Thyroid gland (tissue), 4 donors: ENCODE measurements around the gene DTYMK.

Experiments used
- POLR2A ChIP-seq, 2 donors: fragments of 450-650 bp; IDR thresholded peaks; one replicate each; pipeline ENCODE4 v1.6.1; 2017; ENCODE audit warnings: antibody characterized with exemption in 2 of 2, mild to moderate bottlenecking in 2 of 2, moderate library complexity in 1 of 2
- TF ChIP-seq, protein P1 (sequence below), 6 experiments: fragments of 200-600 bp in 3 of 6; fragments of 450-650 bp in 3 of 6; sonication (generic) in 3 of 6; IDR thresholded peaks; one replicate each; pipeline ENCODE4 v1.5.1; 2016 to 2019; ENCODE audit warnings: antibody characterized with exemption in 6 of 6, mild to moderate bottlenecking in 2 of 6, inconsistent platforms in 1 of 6, moderate library complexity in 1 of 6

GRCh38 chr2:241637018-241637794 lies 49.4 kb downstream of the DTYMK start, which contains the start of the genes ATG4B and THAP4:
- TF ChIP-seq POLR2A (IDR thresholded peaks at IDR 0.05) = peak in 1 of 2 donors; percentile 59
- TF ChIP-seq, protein P1, sequence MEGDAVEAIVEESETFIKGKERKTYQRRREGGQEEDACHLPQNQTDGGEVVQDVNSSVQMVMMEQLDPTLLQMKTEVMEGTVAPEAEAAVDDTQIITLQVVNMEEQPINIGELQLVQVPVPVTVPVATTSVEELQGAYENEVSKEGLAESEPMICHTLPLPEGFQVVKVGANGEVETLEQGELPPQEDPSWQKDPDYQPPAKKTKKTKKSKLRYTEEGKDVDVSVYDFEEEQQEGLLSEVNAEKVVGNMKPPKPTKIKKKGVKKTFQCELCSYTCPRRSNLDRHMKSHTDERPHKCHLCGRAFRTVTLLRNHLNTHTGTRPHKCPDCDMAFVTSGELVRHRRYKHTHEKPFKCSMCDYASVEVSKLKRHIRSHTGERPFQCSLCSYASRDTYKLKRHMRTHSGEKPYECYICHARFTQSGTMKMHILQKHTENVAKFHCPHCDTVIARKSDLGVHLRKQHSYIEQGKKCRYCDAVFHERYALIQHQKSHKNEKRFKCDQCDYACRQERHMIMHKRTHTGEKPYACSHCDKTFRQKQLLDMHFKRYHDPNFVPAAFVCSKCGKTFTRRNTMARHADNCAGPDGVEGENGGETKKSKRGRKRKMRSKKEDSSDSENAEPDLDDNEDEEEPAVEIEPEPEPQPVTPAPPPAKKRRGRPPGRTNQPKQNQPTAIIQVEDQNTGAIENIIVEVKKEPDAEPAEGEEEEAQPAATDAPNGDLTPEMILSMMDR (IDR thresholded peaks at IDR 0.05) = no peak
